Measurements from ENCODE around the gene DENND6B.

GRCh38 chr22:50266994-50267393, 59.8 kb downstream of the DENND6B start:
- TF ChIP-seq CTCF (IDR thresholded peaks at IDR 0.05; ENCODE audit: low read length) = no peak
- TF ChIP-seq EZH2 (optimal IDR thresholded peaks at IDR 0.05; ENCODE audit: low read depth, low read length) = no peak

All from MM.1S (cell line).